C4-2B (cell line): ENCODE results near the gene CTRL.

Experiments used
- CTCF ChIP-seq: fragments of 450-650 bp; conservative IDR thresholded peaks from 2 replicates; pipeline ENCODE4 v1.5.1; 2017; ENCODE audit warnings: mild to moderate bottlenecking
- ZFX ChIP-seq: fragments of 450-650 bp; IDR thresholded peaks from 2 replicates; pipeline ENCODE4 v1.6.1; 2017

- no peak for TF ChIP-seq CTCF
- no peak for TF ChIP-seq ZFX
These were observed 22.9 kb upstream of the CTRL start for GRCh38 chr16:67954421-67955196.
